Esophagus (tissue), 2 donors: ENCODE measurements around the gene RAB15. TPM values are rescaled to one million over a fixed set of nuclear protein-coding genes. Genes with fewer than 3 reads are reported as not detected.

Experiments used
- H3K27ac ChIP-seq, 2 donors: one replicate each; pipeline ENCODE4 v1.5.1; 2013; ENCODE audit warnings: low read depth in 2 of 2, mild to moderate bottlenecking in 2 of 2, inconsistent platforms in 1 of 2, low read length in 1 of 2, moderate library complexity in 1 of 2
- H3K27me3 ChIP-seq, 2 donors: one replicate each; pipeline ENCODE4 v1.6.1; 2013; ENCODE audit warnings: low read length in 2 of 2, control low read depth in 1 of 2, mild to moderate bottlenecking in 1 of 2; ENCODE audit not compliant: insufficient read depth in 2 of 2, control insufficient read depth in 1 of 2
- H3K36me3 ChIP-seq, 2 donors: one replicate each; pipeline ENCODE4 v1.6.1; 2013; ENCODE audit warnings: low read length in 1 of 2; ENCODE audit not compliant: control insufficient read depth in 2 of 2, insufficient read depth in 2 of 2
- H3K4me1 ChIP-seq, 2 donors: one replicate each; pipeline ENCODE4 v1.6.1; 2013; ENCODE audit warnings: low read length in 1 of 2; ENCODE audit not compliant: control insufficient read depth in 2 of 2, insufficient read depth in 2 of 2
- H3K4me3 ChIP-seq, 2 donors: one replicate each; pipeline ENCODE4 v1.5.1; 2013; ENCODE audit warnings: low read length in 2 of 2, mild to moderate bottlenecking in 2 of 2, low read depth in 1 of 2, moderate library complexity in 1 of 2
- H3K9me3 ChIP-seq, 2 donors: one replicate each; pipeline ENCODE4 v1.6.1; 2013; ENCODE audit warnings: mild to moderate bottlenecking in 2 of 2, low read depth in 1 of 2, low read length in 1 of 2, moderate library complexity in 1 of 2; ENCODE audit not compliant: control insufficient read depth in 2 of 2, insufficient read depth in 1 of 2
- WGBS, 2 donors: extraction: QIAGEN DNeasy Blood & Tissue Kit; methylation state at CpG; one replicate each; pipeline ENCODE4 v1.1.7; 2013; 5-methylcytosine and 5-hydroxymethylcytosine counted together
- polyA plus RNA-seq, 2 donors: library from polyadenylated mRNA; stranded (reverse); fragments of 200-250 nt; gene quantifications; one replicate each; pipeline ENCODE4 v1.2.3, GENCODE V29; 2013
- donor health status: healthy with polysubstance abuse.
- donor health status: Bipolar disorder and iron deficiency.

The RAB15 gene
- polyA plus RNA-seq, 2 donors, result 3.2 to 3.3 TPM

- Histone ChIP-seq H3K36me3 (peaks cover 2 to 6% of the 10 kb centered on the region in 2 donors), H3K9me3 (no peaks in the 10 kb centered on the region), H3K4me3 (no peak overlapping the region), H3K27ac (no peak overlapping the region), H3K4me1 (no peaks in the 10 kb centered on the region), H3K27me3 (no peaks in the 10 kb centered on the region)
Observed at GRCh38 chr14:64932231-64932630, 39.9 kb downstream of the RAB15 start.

DNA sequence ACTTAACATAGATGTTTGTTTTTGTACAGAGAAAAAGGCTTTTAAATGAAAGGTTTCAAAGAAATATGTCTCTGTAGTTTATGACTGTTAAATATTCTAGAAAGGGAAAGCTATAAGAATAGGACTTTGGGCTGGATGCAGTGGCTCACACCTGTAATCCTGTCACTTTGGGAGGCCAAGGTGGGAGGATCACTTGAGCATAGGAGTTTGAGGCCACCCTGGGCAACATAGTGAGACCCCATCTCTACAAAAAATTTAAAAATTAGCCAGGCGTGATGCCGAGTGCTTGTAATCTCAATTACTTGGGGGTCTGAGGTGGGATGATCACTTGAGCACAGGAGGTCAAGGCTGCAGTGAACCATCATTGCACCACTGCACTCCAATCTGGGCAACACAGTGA lies 41.0 kb downstream of the RAB15 start:
- WGBS, 2 donors, result 92 to 97% methylated on average over 2 of the region's 2 CpGs

GRCh38 chr14:64930085-64930843 lies 41.9 kb downstream of the RAB15 start:
- H3K4me3 ChIP-seq, result no peak overlapping the region
- H3K27me3 ChIP-seq, result no peaks in the 10 kb centered on the region
- no peak overlapping the region for H3K27ac ChIP-seq
- H3K9me3 ChIP-seq, result no peaks in the 10 kb centered on the region
- peaks cover 4 to 6% of the 10 kb centered on the region in 2 donors for H3K36me3 ChIP-seq
- H3K4me1 ChIP-seq, result no peaks in the 10 kb centered on the region
- WGBS, 2 donors, result 58 to 60% methylated on average over 3 of the region's 3 CpGs

More for the DNA sequence above, 41.0 kb downstream of the RAB15 start:
- H3K4me1 ChIP-seq, result no peaks in the 10 kb centered on the region
- H3K27ac ChIP-seq, result no peak overlapping the region
- H3K27me3 ChIP-seq, result no peaks in the 10 kb centered on the region
- H3K36me3 ChIP-seq, result peaks cover 2 to 6% of the 10 kb centered on the region in 2 donors
- H3K4me3 ChIP-seq, result no peak overlapping the region
- H3K9me3 ChIP-seq, result no peaks in the 10 kb centered on the region

DNA sequence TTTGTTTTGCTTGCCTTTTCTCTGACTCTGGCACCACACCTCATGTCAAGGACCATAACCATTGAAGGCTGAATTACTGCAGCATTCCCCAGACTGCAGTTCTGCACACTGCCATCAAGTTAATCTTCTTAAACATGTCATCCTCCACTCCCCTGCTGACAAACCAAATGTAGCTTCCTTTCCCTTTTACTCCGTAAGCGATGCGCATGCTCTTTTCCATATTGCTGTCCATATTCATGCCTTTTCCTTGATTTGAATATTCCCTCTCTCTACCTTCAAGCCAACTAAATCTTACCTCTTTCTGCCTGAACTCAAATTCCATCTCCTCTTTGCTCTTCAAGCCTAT lies 43.1 kb downstream of the RAB15 start:
- Histone ChIP-seq H3K36me3 (peaks cover 5 to 6% of the 10 kb centered on the region in 2 donors), H3K9me3 (no peaks in the 10 kb centered on the region), H3K27ac (no peak overlapping the region), H3K4me3 (no peak overlapping the region), H3K4me1 (no peaks in the 10 kb centered on the region), H3K27me3 (no peaks in the 10 kb centered on the region)
- WGBS, 2 donors, result 94 to 96% methylated on average over 3 of the region's 3 CpGs

- no peak overlapping the region for H3K4me3 ChIP-seq
- H3K36me3 ChIP-seq, result peaks cover 5 to 6% of the 10 kb centered on the region in 2 donors
- no peak overlapping the region for H3K27ac ChIP-seq
- no peaks in the 10 kb centered on the region for H3K27me3 ChIP-seq
- WGBS, 2 donors, result 80 to 81% methylated on average over 7 of the region's 7 CpGs
- no peaks in the 10 kb centered on the region for H3K9me3 ChIP-seq
- H3K4me1 ChIP-seq, result no peaks in the 10 kb centered on the region
Observed at GRCh38 chr14:64928239-64929013, 43.7 kb downstream of the RAB15 start.

DNA sequence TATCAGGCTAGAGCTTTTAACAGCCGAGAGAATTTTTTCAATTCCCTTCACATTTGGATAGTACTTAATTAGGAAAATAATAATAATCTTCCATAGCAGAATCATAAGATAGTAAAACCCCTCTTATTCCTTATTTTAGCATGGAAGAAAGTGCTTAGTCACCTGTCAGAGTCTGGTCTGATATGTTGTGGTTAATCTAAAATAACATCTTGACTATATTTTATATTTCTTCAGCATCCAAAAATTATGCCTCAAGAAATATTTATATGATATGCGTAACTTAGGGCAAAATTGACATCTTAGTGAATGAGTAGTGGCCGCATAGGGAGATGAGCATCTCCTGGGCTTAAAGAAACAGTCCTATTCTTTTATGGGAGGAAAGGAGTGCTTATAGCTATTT lies 45.1 kb downstream of the RAB15 start:
- H3K4me3 ChIP-seq, result no peak overlapping the region
- WGBS, 2 donors, result 81 to 91% methylated on average over 3 of the region's 3 CpGs
- no peaks in the 10 kb centered on the region for H3K27me3 ChIP-seq
- H3K36me3 ChIP-seq, result peaks cover 3% of the 10 kb centered on the region in 2 donors
- H3K27ac ChIP-seq, result no peak overlapping the region
- no peaks in the 10 kb centered on the region for H3K4me1 ChIP-seq
- no peaks in the 10 kb centered on the region for H3K9me3 ChIP-seq

DNA sequence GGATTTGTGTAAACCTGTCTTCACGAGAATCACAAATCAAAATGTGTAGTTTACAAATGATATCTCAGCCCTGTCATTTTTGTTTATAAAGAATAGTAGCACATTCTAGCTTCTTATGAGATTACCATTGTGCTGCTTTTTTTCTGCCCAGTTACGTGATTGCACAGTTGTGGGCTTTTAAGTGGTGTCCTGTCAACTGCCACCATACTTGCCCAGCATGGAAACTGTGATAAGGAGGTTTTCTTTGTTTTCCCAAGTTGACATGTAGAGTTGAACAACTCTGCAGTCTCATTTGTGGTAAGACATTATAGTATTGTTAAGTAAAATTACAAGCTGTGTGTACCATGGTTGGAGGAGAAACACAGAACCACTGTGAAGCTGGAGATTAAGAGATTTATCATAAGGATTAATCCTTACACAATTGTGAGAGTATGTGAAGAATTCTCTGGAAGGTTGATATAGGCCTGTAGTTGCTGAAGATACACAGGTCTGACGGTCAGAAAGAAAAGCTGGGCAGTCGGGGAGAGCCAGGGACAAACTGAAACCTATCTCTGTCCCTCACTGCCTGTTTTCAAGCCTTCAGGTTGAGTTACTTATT lies 45.6 kb downstream of the RAB15 start:
- Histone ChIP-seq H3K4me3 (no peak overlapping the region), H3K27me3 (no peaks in the 10 kb centered on the region), H3K4me1 (no peaks in the 10 kb centered on the region), H3K36me3 (peaks cover 3% of the 10 kb centered on the region in 2 donors), H3K27ac (no peak overlapping the region), H3K9me3 (no peaks in the 10 kb centered on the region)
- 75 to 84% methylated on average over 4 of the region's 4 CpGs for WGBS, 2 donors

DNA sequence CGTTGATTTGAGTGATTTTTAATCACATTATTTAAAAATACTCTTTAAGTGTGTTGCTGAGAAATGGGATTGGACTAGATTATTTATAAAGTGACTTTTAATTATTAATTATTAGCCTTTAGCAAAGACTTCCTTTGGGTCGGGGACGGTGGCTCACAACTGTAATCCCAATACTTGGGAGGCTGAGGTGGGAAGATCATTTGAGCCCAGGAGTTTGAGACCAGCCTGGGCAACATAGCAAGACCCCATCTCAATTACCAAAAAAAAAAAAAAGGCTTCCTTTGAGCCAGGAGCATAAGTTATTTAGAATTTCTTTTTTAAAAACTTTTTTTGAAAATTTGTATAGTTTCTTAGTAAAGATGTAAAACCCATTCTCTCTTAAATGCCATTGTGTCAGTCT lies 49.1 kb downstream of the RAB15 start:
- 83 to 86% methylated on average over 3 of the region's 3 CpGs for WGBS, 2 donors
- Histone ChIP-seq H3K27ac (no peak overlapping the region), H3K4me1 (no peaks in the 10 kb centered on the region), H3K27me3 (no peaks in the 10 kb centered on the region), H3K4me3 (no peak overlapping the region), H3K9me3 (no peaks in the 10 kb centered on the region), H3K36me3 (peaks cover 0 to 3% of the 10 kb centered on the region in 2 donors)

DNA sequence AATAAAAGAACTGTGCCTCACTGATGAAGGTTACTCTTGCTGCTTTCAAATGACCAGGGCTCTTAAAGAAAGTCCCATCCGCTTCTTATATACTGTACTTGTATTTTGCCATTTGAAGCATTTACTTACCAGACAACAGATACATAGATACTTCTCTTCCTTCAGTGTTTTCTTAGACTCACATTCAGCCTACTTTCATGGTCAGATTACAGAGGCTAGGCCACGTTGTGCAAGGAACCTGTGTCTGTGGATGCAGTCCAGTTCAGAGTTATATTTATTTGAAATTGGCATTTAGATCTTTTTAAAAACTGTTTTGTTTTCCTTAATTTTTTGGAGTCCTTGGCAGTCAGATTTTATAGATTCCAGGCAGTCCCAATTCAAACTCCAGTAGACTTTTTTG lies 51.7 kb downstream of the RAB15 start:
- Histone ChIP-seq H3K4me3 (no peak overlapping the region), H3K36me3 (peaks cover 0 to 3% of the 10 kb centered on the region in 2 donors), H3K9me3 (no peaks in the 10 kb centered on the region), H3K27me3 (no peaks in the 10 kb centered on the region), H3K27ac (no peak overlapping the region), H3K4me1 (no peaks in the 10 kb centered on the region)
- 62 to 86% methylated on average over 2 of the region's 2 CpGs for WGBS, 2 donors
